ENCODE data around the gene MANF.

DNA sequence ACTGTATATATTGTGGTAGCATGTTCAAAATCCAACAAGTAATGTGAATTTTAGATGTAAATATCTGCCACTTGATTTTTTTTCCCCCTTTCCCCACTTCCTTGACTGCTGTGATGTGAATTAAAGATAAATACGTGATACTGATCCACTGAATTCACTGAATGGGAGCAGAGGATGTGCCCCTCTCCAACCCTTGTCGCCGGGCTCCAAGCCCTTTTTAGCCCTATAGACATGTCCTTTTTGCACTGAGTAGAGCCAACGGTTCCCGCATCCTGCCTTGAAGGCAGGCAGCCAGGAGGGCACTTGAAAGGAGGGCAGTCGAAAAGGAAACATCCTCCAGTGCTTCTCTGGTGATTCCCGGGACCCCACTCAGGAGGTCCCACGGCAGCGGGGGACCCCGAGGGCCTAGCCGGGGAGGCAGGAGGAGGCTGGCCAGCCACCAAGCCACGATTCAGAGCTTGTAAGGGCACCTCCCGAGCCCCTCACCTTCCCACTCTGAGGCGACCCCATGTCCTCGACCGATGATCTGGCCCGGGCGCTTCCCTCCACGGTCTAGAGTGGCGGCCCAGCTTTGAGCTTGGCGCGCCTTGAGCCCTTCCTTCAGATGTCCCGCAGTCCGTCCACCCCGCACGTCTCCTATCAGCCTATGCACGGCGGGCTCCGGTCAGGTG is 901 bp upstream of the MANF start:
- TF ChIP-seq, protein P1, sequence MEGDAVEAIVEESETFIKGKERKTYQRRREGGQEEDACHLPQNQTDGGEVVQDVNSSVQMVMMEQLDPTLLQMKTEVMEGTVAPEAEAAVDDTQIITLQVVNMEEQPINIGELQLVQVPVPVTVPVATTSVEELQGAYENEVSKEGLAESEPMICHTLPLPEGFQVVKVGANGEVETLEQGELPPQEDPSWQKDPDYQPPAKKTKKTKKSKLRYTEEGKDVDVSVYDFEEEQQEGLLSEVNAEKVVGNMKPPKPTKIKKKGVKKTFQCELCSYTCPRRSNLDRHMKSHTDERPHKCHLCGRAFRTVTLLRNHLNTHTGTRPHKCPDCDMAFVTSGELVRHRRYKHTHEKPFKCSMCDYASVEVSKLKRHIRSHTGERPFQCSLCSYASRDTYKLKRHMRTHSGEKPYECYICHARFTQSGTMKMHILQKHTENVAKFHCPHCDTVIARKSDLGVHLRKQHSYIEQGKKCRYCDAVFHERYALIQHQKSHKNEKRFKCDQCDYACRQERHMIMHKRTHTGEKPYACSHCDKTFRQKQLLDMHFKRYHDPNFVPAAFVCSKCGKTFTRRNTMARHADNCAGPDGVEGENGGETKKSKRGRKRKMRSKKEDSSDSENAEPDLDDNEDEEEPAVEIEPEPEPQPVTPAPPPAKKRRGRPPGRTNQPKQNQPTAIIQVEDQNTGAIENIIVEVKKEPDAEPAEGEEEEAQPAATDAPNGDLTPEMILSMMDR (IDR thresholded peaks at IDR 0.05) = no peak
- no peak for TF ChIP-seq POLR2A (IDR thresholded peaks at IDR 0.05)
- TF ChIP-seq EP300 (IDR thresholded peaks at IDR 0.05) = no peak

All from tibial nerve (tissue), 4 donors.